Progenitor cell of endocrine pancreas (in vitro differentiated cells): ENCODE data around the gene WFIKKN2. TPM values are rescaled to one million over a fixed set of nuclear protein-coding genes. Genes with fewer than 3 reads are reported as not detected.

Source experiments
- DNase-seq: peaks from one replicate; pipeline ENCODE4 v3.0.0; 2021; ENCODE audit warnings: low spot score; ENCODE audit not compliant: unreplicated experiment
- H3K27ac Mint-ChIP-seq: 2 replicates; pipeline ENCODE4 v1.8.0; 2021; ENCODE audit warnings: mild to moderate bottlenecking, moderate library complexity, mixed read lengths
- H3K27me3 Mint-ChIP-seq: 2 replicates; pipeline ENCODE4 v1.8.0; 2021; ENCODE audit warnings: mixed read lengths
- H3K36me3 Mint-ChIP-seq: 2 replicates; pipeline ENCODE4 v1.8.0; 2022; ENCODE audit warnings: mixed read lengths; ENCODE audit not compliant: insufficient read depth
- H3K4me1 Mint-ChIP-seq: 2 replicates; pipeline ENCODE4 v1.8.0; 2021; ENCODE audit warnings: low read depth, mixed read lengths
- H3K4me3 Mint-ChIP-seq: 2 replicates; pipeline ENCODE4 v1.8.0; 2021; ENCODE audit warnings: low read depth, mild to moderate bottlenecking, moderate library complexity, mixed read lengths
- H3K9me3 Mint-ChIP-seq: 2 replicates; pipeline ENCODE4 v1.8.0; 2021; ENCODE audit warnings: low read depth, mixed read lengths
- CTCF ChIP-seq: fragments of 200-600 bp; sonication (generic); IDR thresholded peaks from one replicate; pipeline ENCODE4 v1.5.0; 2021; ENCODE audit warnings: antibody characterized with exemption, mild to moderate bottlenecking; ENCODE audit not compliant: unreplicated experiment
- total RNA-seq: library from RNA; stranded (reverse); gene quantifications from 2 replicates; pipeline ENCODE4 v1.2.1, GENCODE V29; 2021

WFIKKN2 gene
- total RNA-seq, 1 donor from 2014 or later = not detected

GRCh38 chr17:50813583-50813982 lies 21.8 kb upstream of the WFIKKN2 start:
- Mint-ChIP-seq H3K36me3 (no peaks in the 10 kb centered on the region), H3K9me3 (no peaks in the 10 kb centered on the region), H3K27me3 (peaks cover 7% of the 10 kb centered on the region), H3K4me3 (no peak overlapping the region), H3K4me1 (peaks cover 4% of the 10 kb centered on the region), H3K27ac (no peak overlapping the region)
- no peak for TF ChIP-seq CTCF
- DNase-seq = no peak

DNA sequence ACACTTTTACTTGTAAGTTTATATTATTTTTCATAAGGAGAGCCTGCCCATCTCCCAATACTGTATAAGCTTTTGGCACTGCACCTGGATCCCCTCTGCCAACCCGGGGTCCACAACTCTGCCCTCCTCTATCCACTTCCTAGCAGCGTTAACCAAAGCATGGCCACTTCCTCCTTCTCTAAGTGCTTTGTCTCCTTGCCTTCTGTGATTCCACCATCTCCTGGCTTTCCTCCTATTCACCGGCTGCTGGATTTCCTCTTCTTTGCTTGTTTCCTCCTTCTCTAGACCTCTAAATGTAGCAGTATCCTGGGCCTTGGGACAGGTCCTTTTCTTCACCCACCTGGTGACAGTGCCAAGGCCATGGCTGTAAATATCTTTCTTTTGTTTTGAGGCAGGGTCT lies 20.0 kb upstream of the WFIKKN2 start:
- Mint-ChIP-seq H3K9me3 (no peaks in the 10 kb centered on the region), H3K4me1 (peaks cover 4% of the 10 kb centered on the region), H3K36me3 (no peaks in the 10 kb centered on the region), H3K27ac (no peak overlapping the region), H3K4me3 (no peak overlapping the region), H3K27me3 (peaks cover 14% of the 10 kb centered on the region)
- DNase-seq = no peak
- no peak for TF ChIP-seq CTCF

GRCh38 chr17:50816271-50816670 lies 19.1 kb upstream of the WFIKKN2 start:
- DNase-seq = no peak
- no peak overlapping the region for H3K4me3 Mint-ChIP-seq
- H3K36me3 Mint-ChIP-seq = no peaks in the 10 kb centered on the region
- no peaks in the 10 kb centered on the region for H3K9me3 Mint-ChIP-seq
- no peak for TF ChIP-seq CTCF
- peaks cover 14% of the 10 kb centered on the region for H3K27me3 Mint-ChIP-seq
- no peak overlapping the region for H3K27ac Mint-ChIP-seq
- peaks cover 4% of the 10 kb centered on the region for H3K4me1 Mint-ChIP-seq

DNA sequence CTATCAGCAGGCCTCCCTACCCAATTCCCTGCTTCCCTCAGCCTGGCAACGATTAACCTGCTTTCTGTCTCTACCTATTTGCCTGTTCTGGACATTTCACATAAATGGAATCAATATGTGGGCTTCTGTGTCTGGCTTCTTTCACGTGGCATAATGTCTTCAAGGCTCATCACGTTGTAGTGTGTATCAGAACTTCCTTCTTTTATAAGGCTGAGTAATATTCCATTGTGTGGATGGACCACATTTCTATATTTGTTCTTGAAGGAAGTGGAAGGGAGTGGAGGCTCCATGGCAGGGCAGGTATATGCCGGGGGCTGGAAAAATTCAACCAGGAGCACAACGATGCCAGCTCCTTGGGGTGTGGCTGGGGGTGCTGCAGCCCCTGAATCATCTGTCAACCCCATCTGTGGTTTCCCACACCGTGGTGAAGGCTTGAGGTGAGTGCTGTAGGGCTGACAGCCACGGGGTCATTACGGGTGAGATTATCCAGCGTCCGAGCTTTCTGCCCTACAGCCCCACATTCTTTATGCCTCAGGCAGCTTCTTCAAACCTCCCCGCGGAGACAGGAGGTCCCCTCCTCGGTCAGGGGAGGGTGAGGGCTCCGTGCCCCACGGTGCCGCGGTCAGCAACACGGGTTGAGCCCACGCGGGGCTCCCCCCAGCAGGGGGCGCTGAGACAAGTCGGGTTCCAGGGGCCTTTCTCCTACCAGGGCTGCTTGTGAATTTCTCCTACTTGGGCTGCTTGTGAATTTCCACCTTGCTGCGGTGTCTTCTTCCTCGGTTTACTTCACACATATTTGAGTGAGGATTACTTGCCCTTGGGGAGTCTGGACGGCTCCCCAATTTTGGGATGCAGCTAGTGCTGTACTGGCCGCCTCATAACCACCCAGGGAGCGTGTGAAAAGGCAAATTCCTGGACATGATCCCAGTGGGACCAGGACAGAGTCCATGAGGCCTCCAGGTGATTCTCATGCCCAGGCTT lies 18.3 kb upstream of the WFIKKN2 start:
- Mint-ChIP-seq H3K4me3 (no peak overlapping the region), H3K36me3 (no peaks in the 10 kb centered on the region), H3K27me3 (peaks cover 14% of the 10 kb centered on the region), H3K4me1 (peaks cover 4% of the 10 kb centered on the region), H3K9me3 (no peaks in the 10 kb centered on the region), H3K27ac (no peak overlapping the region)
- peak; percentile 78 for TF ChIP-seq CTCF
- DNase-seq = peak; percentile 47

- H3K36me3 Mint-ChIP-seq = no peaks in the 10 kb centered on the region
- H3K27me3 Mint-ChIP-seq = peaks cover 14% of the 10 kb centered on the region
Measured at GRCh38 chr17:50817838-50818237, 17.5 kb upstream of the WFIKKN2 start.

More at GRCh38 chr17:50817838-50818237, 17.5 kb upstream of the WFIKKN2 start:
- H3K27ac Mint-ChIP-seq = peak overlapping the region; percentile 32
- H3K9me3 Mint-ChIP-seq = no peaks in the 10 kb centered on the region
- H3K4me3 Mint-ChIP-seq = no peak overlapping the region
- no peak for TF ChIP-seq CTCF
- no peak for DNase-seq
- H3K4me1 Mint-ChIP-seq = peaks cover 4% of the 10 kb centered on the region
